Measurements from ENCODE around the gene FREM2. TPM values are rescaled to one million over a fixed set of nuclear protein-coding genes. Genes with fewer than 3 reads are reported as not detected.

Gene FREM2
- total RNA-seq, 4 donors from 2014 or later = under 0.01 to 34.3 (median 2.5) TPM

DNA sequence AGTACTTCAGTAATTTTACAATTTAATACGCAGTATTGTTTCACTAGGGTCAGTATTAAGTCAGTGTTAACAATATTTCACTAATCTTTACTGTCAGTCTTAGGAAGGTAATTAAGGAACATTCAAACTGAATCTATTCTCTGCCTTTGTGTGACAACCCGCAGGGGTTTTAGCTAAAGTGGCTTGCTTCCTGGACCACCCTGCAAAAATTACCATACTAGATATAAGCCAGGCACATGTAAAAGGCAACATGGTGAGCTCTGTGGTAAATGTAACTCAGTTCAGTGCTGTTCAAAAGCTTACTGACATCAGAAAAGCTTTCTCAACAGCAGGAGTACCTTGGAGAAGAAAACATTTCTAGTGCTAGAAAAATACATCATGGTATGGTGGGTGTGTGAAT lies 116.7 kb downstream of the FREM2 start:
- Histone ChIP-seq H3K27ac (no peak overlapping the region), H3K36me3 (no peaks in the 10 kb centered on the region), H3K4me3 (no peak overlapping the region), H3K9me3 (no peaks in the 10 kb centered on the region), H3K27me3 (no peaks in the 10 kb centered on the region), H3K4me1 (no peaks in the 10 kb centered on the region)
- intact Hi-C loops (cut with DNase I; ENCODE audit: low total_unique reads) = no loop called here
- DNase-seq = no peak
- TF ChIP-seq, protein P1, sequence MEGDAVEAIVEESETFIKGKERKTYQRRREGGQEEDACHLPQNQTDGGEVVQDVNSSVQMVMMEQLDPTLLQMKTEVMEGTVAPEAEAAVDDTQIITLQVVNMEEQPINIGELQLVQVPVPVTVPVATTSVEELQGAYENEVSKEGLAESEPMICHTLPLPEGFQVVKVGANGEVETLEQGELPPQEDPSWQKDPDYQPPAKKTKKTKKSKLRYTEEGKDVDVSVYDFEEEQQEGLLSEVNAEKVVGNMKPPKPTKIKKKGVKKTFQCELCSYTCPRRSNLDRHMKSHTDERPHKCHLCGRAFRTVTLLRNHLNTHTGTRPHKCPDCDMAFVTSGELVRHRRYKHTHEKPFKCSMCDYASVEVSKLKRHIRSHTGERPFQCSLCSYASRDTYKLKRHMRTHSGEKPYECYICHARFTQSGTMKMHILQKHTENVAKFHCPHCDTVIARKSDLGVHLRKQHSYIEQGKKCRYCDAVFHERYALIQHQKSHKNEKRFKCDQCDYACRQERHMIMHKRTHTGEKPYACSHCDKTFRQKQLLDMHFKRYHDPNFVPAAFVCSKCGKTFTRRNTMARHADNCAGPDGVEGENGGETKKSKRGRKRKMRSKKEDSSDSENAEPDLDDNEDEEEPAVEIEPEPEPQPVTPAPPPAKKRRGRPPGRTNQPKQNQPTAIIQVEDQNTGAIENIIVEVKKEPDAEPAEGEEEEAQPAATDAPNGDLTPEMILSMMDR (IDR thresholded peaks at IDR 0.05) = no peak
- no peak for TF ChIP-seq POLR2A (IDR thresholded peaks at IDR 0.05)

DNA sequence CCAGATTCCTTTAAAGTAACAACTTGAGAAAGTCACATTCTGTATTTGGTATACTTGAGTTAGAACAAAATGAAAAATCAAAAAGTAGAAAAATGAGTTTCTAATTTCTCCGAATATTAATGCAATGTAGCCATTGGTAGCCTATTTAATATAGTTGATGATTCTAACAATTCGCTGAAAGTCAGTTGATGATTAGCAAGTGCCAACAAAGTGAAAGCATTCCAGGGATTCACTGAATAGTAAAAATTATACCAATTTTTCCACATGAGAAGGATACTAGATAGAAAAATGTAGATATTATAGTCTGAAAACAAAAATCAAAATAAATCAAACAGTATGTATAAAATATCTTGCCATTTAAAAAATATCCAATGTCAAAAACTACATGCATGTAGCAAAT lies 117.2 kb downstream of the FREM2 start:
- no peak for DNase-seq
- TF ChIP-seq, protein P1 (IDR thresholded peaks at IDR 0.05) = no peak
- no peak for TF ChIP-seq POLR2A (IDR thresholded peaks at IDR 0.05)
- intact Hi-C loops (cut with DNase I; ENCODE audit: low total_unique reads) = no loop called here
- Histone ChIP-seq H3K27ac (no peak overlapping the region), H3K27me3 (no peaks in the 10 kb centered on the region), H3K36me3 (no peaks in the 10 kb centered on the region), H3K9me3 (no peaks in the 10 kb centered on the region), H3K4me3 (no peak overlapping the region), H3K4me1 (no peaks in the 10 kb centered on the region)

DNA sequence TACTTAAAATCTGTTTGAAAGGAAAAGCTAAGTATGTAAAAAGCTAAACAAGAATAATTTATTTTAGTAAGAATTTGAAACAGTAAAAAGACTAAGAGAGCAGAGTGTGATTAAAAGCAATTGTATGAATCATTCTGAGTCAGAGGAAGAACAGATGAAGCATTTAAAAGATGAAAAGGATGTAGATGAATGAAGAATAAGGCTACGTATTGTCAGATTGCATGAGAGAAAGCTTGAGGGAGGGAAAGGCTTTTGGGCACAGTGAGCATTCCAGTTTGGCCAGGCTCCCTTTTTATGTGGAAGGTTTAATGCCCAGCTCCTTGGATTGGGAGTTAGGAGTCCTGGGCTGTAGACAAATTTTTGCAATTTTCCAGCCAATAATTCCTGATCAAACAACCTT lies 117.7 kb downstream of the FREM2 start:
- H3K27ac ChIP-seq = no peak overlapping the region
- H3K9me3 ChIP-seq = no peaks in the 10 kb centered on the region
- H3K4me1 ChIP-seq = no peaks in the 10 kb centered on the region
- TF ChIP-seq, protein P1 (IDR thresholded peaks at IDR 0.05) = no peak
- TF ChIP-seq POLR2A (IDR thresholded peaks at IDR 0.05) = no peak
- no peaks in the 10 kb centered on the region for H3K27me3 ChIP-seq
- DNase-seq = no peak
- intact Hi-C loops (cut with DNase I; ENCODE audit: low total_unique reads) = no loop called here
- H3K4me3 ChIP-seq = no peak overlapping the region
- H3K36me3 ChIP-seq = no peaks in the 10 kb centered on the region

DNA sequence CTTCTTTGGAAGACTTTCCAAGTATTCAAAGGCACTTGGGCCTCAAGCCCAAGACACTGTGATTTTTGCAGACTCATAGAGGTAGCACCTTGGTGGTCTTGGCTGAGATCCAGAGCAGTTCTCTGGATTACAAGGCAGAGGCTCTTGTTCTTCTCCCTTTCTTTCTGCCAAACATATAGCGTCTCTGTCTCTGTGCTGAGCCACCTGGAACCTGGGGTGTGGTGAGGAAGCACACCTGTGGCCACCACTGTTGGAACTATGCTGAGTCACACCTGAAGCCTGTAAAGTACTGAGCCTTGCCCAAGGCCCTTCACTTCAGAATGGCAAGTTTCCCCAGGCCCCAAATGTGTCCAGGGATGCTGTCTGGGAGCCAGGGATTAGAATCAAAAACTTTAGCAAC lies 127.5 kb downstream of the FREM2 start:
- Histone ChIP-seq H3K36me3 (no peaks in the 10 kb centered on the region), H3K27me3 (no peaks in the 10 kb centered on the region), H3K4me1 (no peaks in the 10 kb centered on the region), H3K27ac (no peak overlapping the region), H3K9me3 (peaks cover 0 to 9% of the 10 kb centered on the region in 2 donors), H3K4me3 (no peak overlapping the region)
- no peak for TF ChIP-seq POLR2A (IDR thresholded peaks at IDR 0.05)
- TF ChIP-seq, protein P1 (IDR thresholded peaks at IDR 0.05) = no peak
- intact Hi-C loops (cut with DNase I; ENCODE audit: low total_unique reads) = no loop called here
- DNase-seq = no peak

- Histone ChIP-seq H3K36me3 (no peaks in the 10 kb centered on the region), H3K4me3 (no peak overlapping the region), H3K27me3 (no peaks in the 10 kb centered on the region), H3K4me1 (no peaks in the 10 kb centered on the region), H3K27ac (no peak overlapping the region), H3K9me3 (no peaks in the 10 kb centered on the region)
- DNase-seq = peak in 1 of 2 donors; percentile 17
- TF ChIP-seq POLR2A (IDR thresholded peaks at IDR 0.05) = no peak
- TF ChIP-seq, protein P1 (IDR thresholded peaks at IDR 0.05) = no peak
- intact Hi-C loops (cut with DNase I; ENCODE audit: low total_unique reads) = no loop called here
Observed at GRCh38 chr13:38819053-38819452, 132.2 kb downstream of the FREM2 start.
